Panc1 (cell line): ENCODE results near the gene SLC4A2. TPM values are rescaled to one million over a fixed set of nuclear protein-coding genes. Genes with fewer than 3 reads are reported as not detected.

ENCODE experiments used
- ATAC-seq: fragments of 200-7000 bp; cut with Tn5 transposase; 2 replicates; pipeline ENCODE4 v1.9.1; 2020; ENCODE audit warnings: mild to moderate bottlenecking, moderate library complexity
- BruUV-seq: library from RNA; stranded (reverse); fragments of 400-500 nt; replicated peaks from 2 replicates; lab custom pipeline; 2021; lab: Mats Ljungman, UMichigan
- CTCF ChIA-PET: fragments of 300-600 bp; sonication (Branson Sonifier 250); formaldehyde crosslinking; loops from one replicate; lab custom pipeline; 2022; ENCODE audit warnings: antibody characterized with exemption; lab: Charles Lee
- POLR2A ChIA-PET: fragments of 300-600 bp; sonication (Branson Sonifier 250); formaldehyde crosslinking; loops from one replicate; lab custom pipeline; 2022; ENCODE audit warnings: antibody characterized with exemption; lab: Charles Lee
- DNase-seq: peaks from one replicate; pipeline ENCODE4 v3.0.0-alpha.2; 2010; ENCODE audit warnings: low read depth, low spot score
- H3K27ac ChIP-seq: 2 replicates; pipeline ENCODE4 v1.5.1; 2011; ENCODE audit warnings: mild to moderate bottlenecking, low read length, inconsistent platforms
- H3K27me3 ChIP-seq: fragments of 200-500 bp; sonication (Bioruptor generic); 2 replicates; pipeline ENCODE4 v1.6.0; 2014; ENCODE audit warnings: low read length, inconsistent platforms; ENCODE audit not compliant: control insufficient read depth, insufficient read depth
- H3K36me3 ChIP-seq: fragments of 200-500 bp; sonication (Bioruptor generic); 2 replicates; pipeline ENCODE4 v1.5.1; 2014; ENCODE audit warnings: inconsistent platforms, mild to moderate bottlenecking, low read length, moderate library complexity; ENCODE audit not compliant: control insufficient read depth, insufficient read depth
- H3K4me1 ChIP-seq: 2 replicates; pipeline ENCODE4 v1.5.1; 2011; ENCODE audit warnings: inconsistent platforms, mild to moderate bottlenecking, low read length, moderate library complexity; ENCODE audit not compliant: control insufficient read depth, insufficient read depth
- H3K4me3 ChIP-seq, 2 experiments: 2 replicates each; pipeline ENCODE4 v1.5.1; 2011 to 2012; ENCODE audit warnings: low read depth in 2 of 2, low read length in 2 of 2, mild to moderate bottlenecking in 2 of 2, inconsistent platforms in 1 of 2, moderate library complexity in 1 of 2
- H3K9me3 ChIP-seq: fragments of 200-500 bp; sonication (Bioruptor generic); 2 replicates; pipeline ENCODE4 v1.5.1; 2014; ENCODE audit warnings: low read depth, mild to moderate bottlenecking, inconsistent platforms, low read length, moderate library complexity; ENCODE audit not compliant: control insufficient read depth, insufficient read depth
- POLR2AphosphoS5 ChIP-seq: IDR thresholded peaks from 2 replicates; pipeline ENCODE4 v1.6.1; 2012; ENCODE audit warnings: mild to moderate bottlenecking, low read depth, low read length, moderate library complexity
- SIN3A ChIP-seq: IDR thresholded peaks from 2 replicates; pipeline ENCODE4 v1.6.1; 2012; ENCODE audit warnings: low read depth, mild to moderate bottlenecking, low read length, moderate library complexity, borderline replicate concordance; ENCODE audit not compliant: insufficient read depth
- TCF7L2 ChIP-seq: IDR thresholded peaks from 2 replicates; pipeline ENCODE4 v1.6.1; 2011; ENCODE audit warnings: mild to moderate bottlenecking, low read depth, low read length, inconsistent platforms
- in situ Hi-C: cut with HindIII; loops from 2 replicates; pipeline ENCODE4 v1.10.0; 2016; ENCODE audit warnings: low sequenced_read_pairs, low pct_unique_long_range_greater_than_20kb
- intact Hi-C: fragments of 100-400 bp; cut with micrococcal nuclease; formaldehyde crosslinking; loops from one replicate; pipeline ENCODE4 v1.10.0; 2022; ENCODE audit not compliant: unreplicated experiment
- total RNA-seq: library from RNA; stranded (reverse); gene quantifications from one replicate; pipeline ENCODE4 v1.2.1, GENCODE V29; 2021; ENCODE audit not compliant: unreplicated experiment
- TF ChIP-seq, protein P1 (sequence below), 2 experiments: IDR thresholded peaks; 2 replicates each; pipeline ENCODE4 v1.6.1; 2011 to 2012; ENCODE audit warnings: low read depth in 2 of 2, control low read depth in 1 of 2, low read length in 1 of 2, mild to moderate bottlenecking in 1 of 2, moderate library complexity in 1 of 2; ENCODE audit not compliant: insufficient read depth in 1 of 2
- TF ChIP-seq, protein P2 (sequence below): fragments of 450-650 bp; IDR thresholded peaks from 2 replicates; pipeline ENCODE4 v1.5.1; 2017; ENCODE audit warnings: mild to moderate bottlenecking

Gene SLC4A2
- total RNA-seq, 1 experiment from 2014 or later = 580 TPM

DNA sequence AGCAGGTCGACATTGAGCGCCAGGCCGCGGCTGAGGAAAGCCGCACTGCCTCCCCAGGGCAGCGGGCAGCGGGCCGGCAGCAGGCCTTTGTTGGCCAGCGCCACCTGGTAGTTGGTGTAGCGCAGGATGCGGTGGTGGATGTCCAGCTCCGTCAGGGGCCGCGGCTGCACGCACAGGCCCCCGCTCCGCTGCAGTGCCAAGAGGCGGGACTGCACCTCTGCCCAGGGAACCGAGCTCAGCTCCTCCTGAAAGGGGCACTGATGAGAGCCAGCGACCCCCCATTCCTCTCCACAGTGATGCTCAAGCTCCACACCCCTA lies 40.3 kb upstream of the SLC4A2 start:
- H3K36me3 ChIP-seq = no peaks in the 10 kb centered on the region
- in situ Hi-C loops (no loop called here), intact Hi-C loops (loop anchor here (5.0 kb wide), 1 partner anchor 57 kb away; no protein-coding TSS in a partner anchor)
- peaks cover 8% of the 10 kb centered on the region; the same call in 1 of the 2 replicates for H3K4me1 ChIP-seq
- no TSS peak for BruUV-seq
- no peaks in the 10 kb centered on the region for H3K9me3 ChIP-seq
- H3K27me3 ChIP-seq = no peaks in the 10 kb centered on the region
- DNase-seq = no peak
- POLR2A ChIA-PET = interaction anchor here (0.6 kb wide), 1 partner anchor 9 kb away, joined by 4 read pairs; the partner anchor contains the start of gene ABCB8
- ATAC-seq = peak; percentile 8; the same call in 1 of the 2 replicates
- CTCF ChIA-PET = interaction anchor here (0.7 to 2.6 kb wide), 6 partner anchors 9 to 59 kb away, joined by 3 to 11 read pairs (median 4); no protein-coding TSS in a partner anchor
- no peak overlapping the region for H3K27ac ChIP-seq
- TF ChIP-seq, protein P1, sequence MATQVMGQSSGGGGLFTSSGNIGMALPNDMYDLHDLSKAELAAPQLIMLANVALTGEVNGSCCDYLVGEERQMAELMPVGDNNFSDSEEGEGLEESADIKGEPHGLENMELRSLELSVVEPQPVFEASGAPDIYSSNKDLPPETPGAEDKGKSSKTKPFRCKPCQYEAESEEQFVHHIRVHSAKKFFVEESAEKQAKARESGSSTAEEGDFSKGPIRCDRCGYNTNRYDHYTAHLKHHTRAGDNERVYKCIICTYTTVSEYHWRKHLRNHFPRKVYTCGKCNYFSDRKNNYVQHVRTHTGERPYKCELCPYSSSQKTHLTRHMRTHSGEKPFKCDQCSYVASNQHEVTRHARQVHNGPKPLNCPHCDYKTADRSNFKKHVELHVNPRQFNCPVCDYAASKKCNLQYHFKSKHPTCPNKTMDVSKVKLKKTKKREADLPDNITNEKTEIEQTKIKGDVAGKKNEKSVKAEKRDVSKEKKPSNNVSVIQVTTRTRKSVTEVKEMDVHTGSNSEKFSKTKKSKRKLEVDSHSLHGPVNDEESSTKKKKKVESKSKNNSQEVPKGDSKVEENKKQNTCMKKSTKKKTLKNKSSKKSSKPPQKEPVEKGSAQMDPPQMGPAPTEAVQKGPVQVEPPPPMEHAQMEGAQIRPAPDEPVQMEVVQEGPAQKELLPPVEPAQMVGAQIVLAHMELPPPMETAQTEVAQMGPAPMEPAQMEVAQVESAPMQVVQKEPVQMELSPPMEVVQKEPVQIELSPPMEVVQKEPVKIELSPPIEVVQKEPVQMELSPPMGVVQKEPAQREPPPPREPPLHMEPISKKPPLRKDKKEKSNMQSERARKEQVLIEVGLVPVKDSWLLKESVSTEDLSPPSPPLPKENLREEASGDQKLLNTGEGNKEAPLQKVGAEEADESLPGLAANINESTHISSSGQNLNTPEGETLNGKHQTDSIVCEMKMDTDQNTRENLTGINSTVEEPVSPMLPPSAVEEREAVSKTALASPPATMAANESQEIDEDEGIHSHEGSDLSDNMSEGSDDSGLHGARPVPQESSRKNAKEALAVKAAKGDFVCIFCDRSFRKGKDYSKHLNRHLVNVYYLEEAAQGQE (IDR thresholded peaks at IDR 0.05; ENCODE audit: insufficient read depth in 1 of 2, low read depth in 2 of 2, low read length in 1 of 2) = 0 out of 4 replicates have a peak, but pooled peaks of 1 of the 2 experiments have one; percentile 47
- no peak for TF ChIP-seq SIN3A
- H3K4me3 ChIP-seq = no peak overlapping the region

DNA sequence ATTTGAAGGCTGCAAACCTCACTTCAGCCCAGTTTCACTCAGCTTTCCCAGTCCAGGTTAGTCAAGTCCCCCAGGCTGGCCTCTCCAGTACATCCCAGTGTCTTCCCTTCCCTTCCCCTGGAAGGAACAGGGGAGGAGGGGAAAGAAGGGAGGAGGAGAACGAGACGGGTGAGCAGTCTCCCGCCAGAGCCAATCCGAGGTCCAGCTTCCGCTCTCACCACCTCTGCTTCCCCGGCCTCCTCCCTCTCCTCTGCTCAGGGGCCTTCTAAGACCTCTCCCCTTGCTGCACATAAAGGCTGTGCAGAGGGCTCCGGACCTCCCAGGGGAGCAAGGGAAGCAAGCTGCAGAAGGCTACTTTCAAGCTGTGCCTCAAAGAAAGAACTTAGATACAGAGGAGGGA lies 39.2 kb upstream of the SLC4A2 start:
- peaks cover 8% of the 10 kb centered on the region for H3K4me1 ChIP-seq
- ChIA-PET POLR2A (no interaction called here), CTCF (interaction anchor here (2.0 to 2.6 kb wide), 2 partner anchors 10 to 28 kb away, joined by 4 to 11 read pairs; no protein-coding TSS in a partner anchor)
- no peak overlapping the region for H3K4me3 ChIP-seq
- BruUV-seq = no TSS peak
- DNase-seq = no peak
- H3K27me3 ChIP-seq = no peaks in the 10 kb centered on the region
- TF ChIP-seq POLR2AphosphoS5 = no peak
- no peak overlapping the region for H3K27ac ChIP-seq
- H3K9me3 ChIP-seq = no peaks in the 10 kb centered on the region
- in situ Hi-C loops = no loop called here
- intact Hi-C loops = no loop called here
- ATAC-seq = no peak
- H3K36me3 ChIP-seq = no peaks in the 10 kb centered on the region

DNA sequence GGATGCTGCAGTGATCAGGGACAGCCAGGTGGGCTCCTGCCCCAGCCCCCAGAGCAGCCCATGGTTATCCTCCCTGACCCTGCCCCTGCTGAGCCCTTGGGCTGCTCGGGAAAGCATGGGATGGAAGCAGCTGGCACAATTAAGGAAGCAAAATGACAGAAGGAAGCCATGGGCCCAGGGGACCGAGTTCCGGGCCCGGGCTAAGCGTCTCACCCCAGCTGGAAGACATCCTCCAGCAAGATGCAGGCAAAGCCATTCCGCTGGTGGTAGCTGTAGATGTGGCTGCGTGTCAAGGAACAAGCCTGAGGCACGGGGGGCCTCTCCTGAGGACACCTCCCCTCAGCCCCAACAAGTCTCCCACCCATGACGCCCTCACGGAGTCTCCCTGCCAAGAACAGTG lies 36.2 kb upstream of the SLC4A2 start:
- no TSS peak for BruUV-seq
- ChIA-PET CTCF (interaction anchor here (0.5 to 0.6 kb wide), 2 partner anchors 113 to 237 kb away, joined by 3 read pairs; no protein-coding TSS in a partner anchor), POLR2A (no interaction called here)
- intact Hi-C loops = no loop called here
- no peak for DNase-seq
- peaks cover 2% of the 10 kb centered on the region for H3K4me1 ChIP-seq
- TF ChIP-seq, protein P2, sequence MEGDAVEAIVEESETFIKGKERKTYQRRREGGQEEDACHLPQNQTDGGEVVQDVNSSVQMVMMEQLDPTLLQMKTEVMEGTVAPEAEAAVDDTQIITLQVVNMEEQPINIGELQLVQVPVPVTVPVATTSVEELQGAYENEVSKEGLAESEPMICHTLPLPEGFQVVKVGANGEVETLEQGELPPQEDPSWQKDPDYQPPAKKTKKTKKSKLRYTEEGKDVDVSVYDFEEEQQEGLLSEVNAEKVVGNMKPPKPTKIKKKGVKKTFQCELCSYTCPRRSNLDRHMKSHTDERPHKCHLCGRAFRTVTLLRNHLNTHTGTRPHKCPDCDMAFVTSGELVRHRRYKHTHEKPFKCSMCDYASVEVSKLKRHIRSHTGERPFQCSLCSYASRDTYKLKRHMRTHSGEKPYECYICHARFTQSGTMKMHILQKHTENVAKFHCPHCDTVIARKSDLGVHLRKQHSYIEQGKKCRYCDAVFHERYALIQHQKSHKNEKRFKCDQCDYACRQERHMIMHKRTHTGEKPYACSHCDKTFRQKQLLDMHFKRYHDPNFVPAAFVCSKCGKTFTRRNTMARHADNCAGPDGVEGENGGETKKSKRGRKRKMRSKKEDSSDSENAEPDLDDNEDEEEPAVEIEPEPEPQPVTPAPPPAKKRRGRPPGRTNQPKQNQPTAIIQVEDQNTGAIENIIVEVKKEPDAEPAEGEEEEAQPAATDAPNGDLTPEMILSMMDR = no peak
- TF ChIP-seq POLR2AphosphoS5 (no peak), TCF7L2 (no peak), SIN3A (no peak)
- TF ChIP-seq, protein P1 (IDR thresholded peaks at IDR 0.05; ENCODE audit: insufficient read depth in 1 of 2, low read depth in 2 of 2, low read length in 1 of 2) = no peak
- no peaks in the 10 kb centered on the region for H3K27me3 ChIP-seq
- H3K4me3 ChIP-seq = no peak overlapping the region
- H3K9me3 ChIP-seq = no peaks in the 10 kb centered on the region
- no peaks in the 10 kb centered on the region for H3K36me3 ChIP-seq
- ATAC-seq = no peak
- in situ Hi-C loops = no loop called here
- no peak overlapping the region for H3K27ac ChIP-seq
